Measurements from ENCODE around the gene MGMT. TPM values are rescaled to one million over a fixed set of nuclear protein-coding genes. Genes with fewer than 3 reads are reported as not detected.

The MGMT gene
- total RNA-seq, 1 donor from 2014 or later: 25.9 TPM

GRCh38 chr10:129744134-129745111 is 277.4 kb downstream of the MGMT start:
- Mint-ChIP-seq H3K36me3 (ENCODE audit: low read depth, unreplicated experiment) (peaks cover 4% of the 10 kb centered on the region), H3K27ac (ENCODE audit: unreplicated experiment) (no peak overlapping the region), H3K4me1 (ENCODE audit: unreplicated experiment) (peaks cover 4% of the 10 kb centered on the region), H3K27me3 (ENCODE audit: unreplicated experiment) (peaks cover 5% of the 10 kb centered on the region), H3K4me3 (ENCODE audit: unreplicated experiment) (no peak overlapping the region), H3K9me3 (ENCODE audit: unreplicated experiment) (no peaks in the 10 kb centered on the region)
- TF ChIP-seq CTCF (IDR thresholded peaks at IDR 0.05; ENCODE audit: unreplicated experiment): no peak
- DNase-seq (ENCODE audit: low spot score): no peak

GRCh38 chr10:129745186-129745750 is 278.2 kb downstream of the MGMT start:
- Mint-ChIP-seq H3K4me3 (ENCODE audit: unreplicated experiment) (no peak overlapping the region), H3K36me3 (ENCODE audit: low read depth, unreplicated experiment) (no peaks in the 10 kb centered on the region), H3K27me3 (ENCODE audit: unreplicated experiment) (peaks cover 3% of the 10 kb centered on the region), H3K9me3 (ENCODE audit: unreplicated experiment) (no peaks in the 10 kb centered on the region), H3K27ac (ENCODE audit: unreplicated experiment) (no peak overlapping the region), H3K4me1 (ENCODE audit: unreplicated experiment) (peaks cover 4% of the 10 kb centered on the region)
- DNase-seq (ENCODE audit: low spot score): no peak
- TF ChIP-seq CTCF (IDR thresholded peaks at IDR 0.05; ENCODE audit: unreplicated experiment): no peak

- no peak overlapping the region for H3K4me3 Mint-ChIP-seq (ENCODE audit: unreplicated experiment)
- H3K36me3 Mint-ChIP-seq (ENCODE audit: low read depth, unreplicated experiment): peaks cover 3% of the 10 kb centered on the region
- H3K9me3 Mint-ChIP-seq (ENCODE audit: unreplicated experiment): no peaks in the 10 kb centered on the region
- DNase-seq (ENCODE audit: low spot score): no peak
- peaks cover 5% of the 10 kb centered on the region for H3K27me3 Mint-ChIP-seq (ENCODE audit: unreplicated experiment)
- no peak overlapping the region for H3K27ac Mint-ChIP-seq (ENCODE audit: unreplicated experiment)
- TF ChIP-seq CTCF (IDR thresholded peaks at IDR 0.05; ENCODE audit: unreplicated experiment): no peak
- H3K4me1 Mint-ChIP-seq (ENCODE audit: unreplicated experiment): peaks cover 17% of the 10 kb centered on the region
Measured at GRCh38 chr10:129754211-129755050, 287.4 kb downstream of the MGMT start.

- no peak for DNase-seq (ENCODE audit: low spot score)
- no peaks in the 10 kb centered on the region for H3K9me3 Mint-ChIP-seq (ENCODE audit: unreplicated experiment)
- no peak for TF ChIP-seq CTCF (IDR thresholded peaks at IDR 0.05; ENCODE audit: unreplicated experiment)
- peaks cover 3% of the 10 kb centered on the region for H3K36me3 Mint-ChIP-seq (ENCODE audit: low read depth, unreplicated experiment)
- peaks cover 17% of the 10 kb centered on the region for H3K4me1 Mint-ChIP-seq (ENCODE audit: unreplicated experiment)
- no peak overlapping the region for H3K27ac Mint-ChIP-seq (ENCODE audit: unreplicated experiment)
- no peak overlapping the region for H3K4me3 Mint-ChIP-seq (ENCODE audit: unreplicated experiment)
- H3K27me3 Mint-ChIP-seq (ENCODE audit: unreplicated experiment): peaks cover 5% of the 10 kb centered on the region
Measured at GRCh38 chr10:129755158-129755591, 288.1 kb downstream of the MGMT start.
